ENCODE data around the gene PCED1A. TPM values are rescaled to one million over a fixed set of nuclear protein-coding genes. Genes with fewer than 3 reads are reported as not detected.

Gene PCED1A
- total and polyA plus RNA-seq, 2 of the 13 experiments (the other 11 are each of a cell fraction or from before 2014, with no cell fraction given): 40.1 to 84.2 TPM

GRCh38 chr20:2872459-2873009, 32.1 kb upstream of the PCED1A start (continued):
- no peak for TF ChIP-seq IKZF4 (CRISPR knock-in tag; IDR thresholded peaks at IDR 0.05; ENCODE audit: borderline replicate concordance, low read depth, not compliant biosample characterization)
- peak; percentile 24 for TF ChIP-seq ZNF333 (CRISPR knock-in tag; IDR thresholded peaks at IDR 0.05; ENCODE audit: borderline replicate concordance)
- TF ChIP-seq SMAD3 (CRISPR knock-in tag; IDR thresholded peaks at IDR 0.05): no peak
- TF ChIP-seq BRD4 (CRISPR knock-in tag; IDR thresholded peaks at IDR 0.05): no peak
- TF ChIP-seq CHD2 (IDR thresholded peaks at IDR 0.05; ENCODE audit: low read depth, low read length): no peak
- peak; percentile 34; the same call in 1 of the 2 replicates for TF ChIP-seq ZNF180 (CRISPR knock-in tag; IDR thresholded peaks at IDR 0.05; ENCODE audit: borderline replicate concordance, low read depth)
- no peak for TF ChIP-seq SMARCE1 (IDR thresholded peaks at IDR 0.05; ENCODE audit: borderline replicate concordance)
- TF ChIP-seq JUNB (CRISPR knock-in tag; IDR thresholded peaks at IDR 0.05; ENCODE audit: borderline replicate concordance): 0 out of 2 replicates have a peak, but pooled peaks have one; percentile 55
- no peak for TF ChIP-seq ZNF552 (CRISPR knock-in tag; IDR thresholded peaks at IDR 0.05; ENCODE audit: borderline replicate concordance)
- TF ChIP-seq, protein P1, sequence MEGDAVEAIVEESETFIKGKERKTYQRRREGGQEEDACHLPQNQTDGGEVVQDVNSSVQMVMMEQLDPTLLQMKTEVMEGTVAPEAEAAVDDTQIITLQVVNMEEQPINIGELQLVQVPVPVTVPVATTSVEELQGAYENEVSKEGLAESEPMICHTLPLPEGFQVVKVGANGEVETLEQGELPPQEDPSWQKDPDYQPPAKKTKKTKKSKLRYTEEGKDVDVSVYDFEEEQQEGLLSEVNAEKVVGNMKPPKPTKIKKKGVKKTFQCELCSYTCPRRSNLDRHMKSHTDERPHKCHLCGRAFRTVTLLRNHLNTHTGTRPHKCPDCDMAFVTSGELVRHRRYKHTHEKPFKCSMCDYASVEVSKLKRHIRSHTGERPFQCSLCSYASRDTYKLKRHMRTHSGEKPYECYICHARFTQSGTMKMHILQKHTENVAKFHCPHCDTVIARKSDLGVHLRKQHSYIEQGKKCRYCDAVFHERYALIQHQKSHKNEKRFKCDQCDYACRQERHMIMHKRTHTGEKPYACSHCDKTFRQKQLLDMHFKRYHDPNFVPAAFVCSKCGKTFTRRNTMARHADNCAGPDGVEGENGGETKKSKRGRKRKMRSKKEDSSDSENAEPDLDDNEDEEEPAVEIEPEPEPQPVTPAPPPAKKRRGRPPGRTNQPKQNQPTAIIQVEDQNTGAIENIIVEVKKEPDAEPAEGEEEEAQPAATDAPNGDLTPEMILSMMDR (CRISPR knock-in tag; IDR thresholded peaks at IDR 0.05): peak; percentile 87
- TF ChIP-seq ZNF777 (CRISPR knock-in tag; IDR thresholded peaks at IDR 0.05): peak; percentile 83
- TF ChIP-seq SIX1 (CRISPR knock-in tag; IDR thresholded peaks at IDR 0.05; ENCODE audit: borderline replicate concordance): no peak
- TF ChIP-seq KLF15 (CRISPR knock-in tag; IDR thresholded peaks at IDR 0.05; ENCODE audit: borderline replicate concordance): 0 out of 2 replicates have a peak, but pooled peaks have one; percentile 34
- TF ChIP-seq ZNF362 (CRISPR knock-in tag; IDR thresholded peaks at IDR 0.05; ENCODE audit: borderline replicate concordance): no peak
- TF ChIP-seq MLLT10 (CRISPR knock-in tag; IDR thresholded peaks at IDR 0.05): no peak
- TF ChIP-seq NFE2 (CRISPR knock-in tag; IDR thresholded peaks at IDR 0.05): no peak
- peak; percentile 93 for TF ChIP-seq ZFP91 (CRISPR knock-in tag; IDR thresholded peaks at IDR 0.05; ENCODE audit: borderline replicate concordance)
- TF ChIP-seq CCAR2 (optimal IDR thresholded peaks at IDR 0.05; ENCODE audit: low read depth, low read length): no peak
- peak; percentile 58 for TF ChIP-seq RNF2 (conservative IDR thresholded peaks at IDR 0.05; ENCODE audit: low read depth)
- peak; percentile 98; the same call in 1 of the 2 replicates for TF ChIP-seq ZNF558 (CRISPR knock-in tag; IDR thresholded peaks at IDR 0.05; ENCODE audit: borderline replicate concordance)
- TF ChIP-seq, protein P2, sequence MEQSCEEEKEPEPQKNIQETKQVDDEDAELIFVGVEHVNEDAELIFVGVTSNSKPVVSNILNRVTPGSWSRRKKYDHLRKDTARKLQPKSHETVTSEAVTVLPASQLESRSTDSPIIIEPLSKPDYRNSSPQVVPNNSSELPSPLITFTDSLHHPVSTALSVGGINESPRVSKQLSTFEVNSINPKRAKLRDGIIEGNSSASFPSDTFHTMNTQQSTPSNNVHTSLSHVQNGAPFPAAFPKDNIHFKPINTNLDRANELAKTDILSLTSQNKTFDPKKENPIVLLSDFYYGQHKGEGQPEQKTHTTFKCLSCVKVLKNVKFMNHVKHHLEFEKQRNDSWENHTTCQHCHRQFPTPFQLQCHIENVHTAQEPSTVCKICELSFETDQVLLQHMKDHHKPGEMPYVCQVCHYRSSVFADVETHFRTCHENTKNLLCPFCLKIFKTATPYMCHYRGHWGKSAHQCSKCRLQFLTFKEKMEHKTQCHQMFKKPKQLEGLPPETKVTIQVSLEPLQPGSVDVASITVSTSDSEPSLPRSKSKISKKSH (CRISPR knock-in tag; IDR thresholded peaks at IDR 0.05; ENCODE audit: borderline replicate concordance): peak; percentile 88; the same call in 1 of the 2 replicates
- TF ChIP-seq MEIS2 (CRISPR knock-in tag; IDR thresholded peaks at IDR 0.05): peak; percentile 39; the same call in 1 of the 2 replicates
- peak; percentile 71; the same call in 1 of the 3 replicates for TF ChIP-seq MXI1 (IDR thresholded peaks at IDR 0.05; ENCODE audit: borderline replicate concordance, low read depth, low read length)
- TF ChIP-seq CREB1 (IDR thresholded peaks at IDR 0.05): no peak
- TF ChIP-seq CREB1 (CRISPR knock-in tag; IDR thresholded peaks at IDR 0.05): no peak

Measured in HepG2 (cell line).